BLaER1 (cell line): ENCODE data around the gene ACTR2.
"Not testable (repeated sequence)": the region's sequence is repeated elsewhere in the genome, so short reads cannot be mapped to it uniquely, and the experiment has no call there.

Source experiments
- H3K27ac ChIP-seq: shearing (Covaris generic); formaldehyde crosslinking; 2 replicates; pipeline ENCODE4 v1.8.1; 2022
- H3K27me3 ChIP-seq: shearing (Covaris generic); formaldehyde crosslinking; 2 replicates; pipeline ENCODE4 v1.8.1; 2022
- H3K36me3 ChIP-seq: shearing (Covaris generic); formaldehyde crosslinking; 2 replicates; pipeline ENCODE4 v1.8.1; 2022
- H3K4me1 ChIP-seq: shearing (Covaris generic); formaldehyde crosslinking; 2 replicates; pipeline ENCODE4 v1.8.1; 2022
- H3K4me2 ChIP-seq: shearing (Covaris generic); formaldehyde crosslinking; 2 replicates; pipeline ENCODE4 v1.8.1; 2022
- H3K4me3 ChIP-seq: shearing (Covaris generic); formaldehyde crosslinking; 2 replicates; pipeline ENCODE4 v1.8.1; 2022
- H3K9ac ChIP-seq: shearing (Covaris generic); formaldehyde crosslinking; 2 replicates; pipeline ENCODE4 v1.8.1; 2022
- H3K9me3 ChIP-seq: shearing (Covaris generic); formaldehyde crosslinking; 2 replicates; pipeline ENCODE4 v1.8.1; 2022
- H4K20me1 ChIP-seq: shearing (Covaris generic); formaldehyde crosslinking; 2 replicates; pipeline ENCODE4 v1.8.1; 2022
- Cebpa-rat ChIP-seq: shearing (Covaris generic); IDR thresholded peaks from 2 replicates; pipeline ENCODE4 v1.8.1; 2022

The ACTR2 gene

GRCh38 chr2:65199891-65200290 is 27.7 kb upstream of the ACTR2 start:
- Histone ChIP-seq H3K9me3 (no peaks in the 10 kb centered on the region), H3K4me2 (no peak overlapping the region), H3K4me3 (no peak overlapping the region), H3K36me3 (0 out of 2 replicates have a peak, but pooled peaks cover 2% of the 10 kb centered on the region), H3K27ac (no peak overlapping the region), H4K20me1 (no peaks in the 10 kb centered on the region), H3K9ac (no peak overlapping the region), H3K4me1 (no peaks in the 10 kb centered on the region), H3K27me3 (no peaks in the 10 kb centered on the region)
- TF ChIP-seq Cebpa-rat = no peak

- no peak overlapping the region for H3K4me2 ChIP-seq
- H3K4me1 ChIP-seq = peaks cover 10% of the 10 kb centered on the region
- H3K9ac ChIP-seq = no peak overlapping the region
- H4K20me1 ChIP-seq = no peaks in the 10 kb centered on the region
- no peak overlapping the region for H3K27ac ChIP-seq
- H3K9me3 ChIP-seq = no peaks in the 10 kb centered on the region
- H3K36me3 ChIP-seq = 0 out of 2 replicates have a peak, but pooled peaks cover 3% of the 10 kb centered on the region
- TF ChIP-seq Cebpa-rat = no peak
- H3K27me3 ChIP-seq = no peaks in the 10 kb centered on the region
- 0 out of 2 replicates have a peak overlapping the region, but pooled peaks have one; percentile 41 for H3K4me3 ChIP-seq
Measured at GRCh38 chr2:65204461-65205210, 23.0 kb upstream of the ACTR2 start.

- Histone ChIP-seq H3K9me3 (no peaks in the 10 kb centered on the region), H3K4me3 (no peak overlapping the region), H4K20me1 (no peaks in the 10 kb centered on the region), H3K27me3 (no peaks in the 10 kb centered on the region), H3K9ac (no peak overlapping the region), H3K4me2 (no peak overlapping the region), H3K27ac (no peak overlapping the region), H3K4me1 (peaks cover 10% of the 10 kb centered on the region), H3K36me3 (0 out of 2 replicates have a peak, but pooled peaks cover 4% of the 10 kb centered on the region)
- no peak for TF ChIP-seq Cebpa-rat
Measured at GRCh38 chr2:65212115-65212514, 15.5 kb upstream of the ACTR2 start.

GRCh38 chr2:65212619-65213018 is 15.0 kb upstream of the ACTR2 start:
- no peak overlapping the region for H3K4me2 ChIP-seq
- TF ChIP-seq Cebpa-rat = no peak
- H3K4me1 ChIP-seq = peaks cover 10% of the 10 kb centered on the region
- no peaks in the 10 kb centered on the region for H4K20me1 ChIP-seq
- H3K27me3 ChIP-seq = no peaks in the 10 kb centered on the region
- 0 out of 2 replicates have a peak, but pooled peaks cover 4% of the 10 kb centered on the region for H3K36me3 ChIP-seq
- H3K9me3 ChIP-seq = no peaks in the 10 kb centered on the region
- H3K27ac ChIP-seq = no peak overlapping the region
- no peak overlapping the region for H3K4me3 ChIP-seq
- no peak overlapping the region for H3K9ac ChIP-seq

- H3K36me3 ChIP-seq = 0 out of 2 replicates have a peak, but pooled peaks cover 4% of the 10 kb centered on the region
- H3K9me3 ChIP-seq = no peaks in the 10 kb centered on the region
- TF ChIP-seq Cebpa-rat = no peak
- no peak overlapping the region for H3K27ac ChIP-seq
- H3K4me3 ChIP-seq = no peak overlapping the region
- H3K27me3 ChIP-seq = no peaks in the 10 kb centered on the region
- H4K20me1 ChIP-seq = no peaks in the 10 kb centered on the region
- H3K9ac ChIP-seq = no peak overlapping the region
- H3K4me2 ChIP-seq = no peak overlapping the region
- peaks cover 10% of the 10 kb centered on the region for H3K4me1 ChIP-seq
Measured at GRCh38 chr2:65213035-65213434, 14.6 kb upstream of the ACTR2 start.

- H4K20me1 ChIP-seq = no peaks in the 10 kb centered on the region
- no peak overlapping the region for H3K27ac ChIP-seq
- no peak overlapping the region for H3K4me2 ChIP-seq
- H3K9ac ChIP-seq = no peak overlapping the region
- H3K27me3 ChIP-seq = no peaks in the 10 kb centered on the region
- H3K4me3 ChIP-seq = no peak overlapping the region
- no peaks in the 10 kb centered on the region for H3K4me1 ChIP-seq
- no peaks in the 10 kb centered on the region for H3K9me3 ChIP-seq
- H3K36me3 ChIP-seq = 0 out of 2 replicates have a peak, but pooled peaks cover 4% of the 10 kb centered on the region
- TF ChIP-seq Cebpa-rat = no peak
Measured at GRCh38 chr2:65214361-65214760, 13.3 kb upstream of the ACTR2 start.

- H3K4me1 ChIP-seq = no peaks in the 10 kb centered on the region
- no peak for TF ChIP-seq Cebpa-rat
- no peaks in the 10 kb centered on the region for H4K20me1 ChIP-seq
- no peak overlapping the region for H3K27ac ChIP-seq
- no peaks in the 10 kb centered on the region for H3K27me3 ChIP-seq
- H3K4me3 ChIP-seq = no peak overlapping the region
- no peak overlapping the region for H3K4me2 ChIP-seq
- no peak overlapping the region for H3K9ac ChIP-seq
- H3K9me3 ChIP-seq = no peaks in the 10 kb centered on the region
- H3K36me3 ChIP-seq = peaks cover 9% of the 10 kb centered on the region; the same call in 1 of the 2 replicates
Measured at GRCh38 chr2:65214843-65215242, 12.8 kb upstream of the ACTR2 start.

- Histone ChIP-seq H3K4me2 (no peak overlapping the region), H3K4me1 (no peaks in the 10 kb centered on the region), H3K9me3 (no peaks in the 10 kb centered on the region), H4K20me1 (no peaks in the 10 kb centered on the region), H3K27me3 (no peaks in the 10 kb centered on the region), H3K27ac (no peak overlapping the region), H3K9ac (no peak overlapping the region), H3K36me3 (peaks cover 9% of the 10 kb centered on the region; the same call in 1 of the 2 replicates), H3K4me3 (no peak overlapping the region)
- TF ChIP-seq Cebpa-rat = no peak
Measured at GRCh38 chr2:65215946-65216345, 11.7 kb upstream of the ACTR2 start.

- no peak for TF ChIP-seq Cebpa-rat
Measured at GRCh38 chr2:65220432-65221131, 7.0 kb upstream of the ACTR2 start.

GRCh38 chr2:65221275-65221674 is 6.4 kb upstream of the ACTR2 start:
- not testable (repeated sequence) for H3K4me3 ChIP-seq, H3K27ac ChIP-seq, H3K27me3 ChIP-seq, H4K20me1 ChIP-seq, H3K9ac ChIP-seq, H3K9me3 ChIP-seq, H3K4me2 ChIP-seq, H3K4me1 ChIP-seq, H3K36me3 ChIP-seq

More at GRCh38 chr2:65220432-65221131, 7.0 kb upstream of the ACTR2 start:
- Histone ChIP-seq H3K9me3 (no peaks in the 10 kb centered on the region), H3K4me2 (no peak overlapping the region), H3K4me3 (no peak overlapping the region), H3K27me3 (no peaks in the 10 kb centered on the region), H3K27ac (no peak overlapping the region), H3K9ac (no peak overlapping the region), H3K4me1 (no peaks in the 10 kb centered on the region), H3K36me3 (peaks cover 9% of the 10 kb centered on the region; the same call in 1 of the 2 replicates), H4K20me1 (no peaks in the 10 kb centered on the region)
